ENCODE measurements around the gene ST6GALNAC5.

GRCh38 chr1:76868916-76869315 is 1.6 kb downstream of the ST6GALNAC5 start:
- TF ChIP-seq EP300 (IDR thresholded peaks at IDR 0.05; ENCODE audit: borderline replicate concordance in 1 of 2, control insufficient read depth in 1 of 2, low read depth in 2 of 2, low read length in 2 of 2): no peak
- TF ChIP-seq RBBP5 (conservative IDR thresholded peaks at IDR 0.05): no peak
- TF ChIP-seq ASH2L (IDR thresholded peaks at IDR 0.05; ENCODE audit: borderline replicate concordance, low read depth): no peak
- TF ChIP-seq, protein P1, sequence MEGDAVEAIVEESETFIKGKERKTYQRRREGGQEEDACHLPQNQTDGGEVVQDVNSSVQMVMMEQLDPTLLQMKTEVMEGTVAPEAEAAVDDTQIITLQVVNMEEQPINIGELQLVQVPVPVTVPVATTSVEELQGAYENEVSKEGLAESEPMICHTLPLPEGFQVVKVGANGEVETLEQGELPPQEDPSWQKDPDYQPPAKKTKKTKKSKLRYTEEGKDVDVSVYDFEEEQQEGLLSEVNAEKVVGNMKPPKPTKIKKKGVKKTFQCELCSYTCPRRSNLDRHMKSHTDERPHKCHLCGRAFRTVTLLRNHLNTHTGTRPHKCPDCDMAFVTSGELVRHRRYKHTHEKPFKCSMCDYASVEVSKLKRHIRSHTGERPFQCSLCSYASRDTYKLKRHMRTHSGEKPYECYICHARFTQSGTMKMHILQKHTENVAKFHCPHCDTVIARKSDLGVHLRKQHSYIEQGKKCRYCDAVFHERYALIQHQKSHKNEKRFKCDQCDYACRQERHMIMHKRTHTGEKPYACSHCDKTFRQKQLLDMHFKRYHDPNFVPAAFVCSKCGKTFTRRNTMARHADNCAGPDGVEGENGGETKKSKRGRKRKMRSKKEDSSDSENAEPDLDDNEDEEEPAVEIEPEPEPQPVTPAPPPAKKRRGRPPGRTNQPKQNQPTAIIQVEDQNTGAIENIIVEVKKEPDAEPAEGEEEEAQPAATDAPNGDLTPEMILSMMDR (IDR thresholded peaks at IDR 0.05 in 2 of 3, conservative IDR thresholded peaks at IDR 0.05 in 1 of 3; ENCODE audit: control insufficient read depth in 2 of 3, extremely low read depth in 1 of 3, insufficient read depth in 1 of 3, low read depth in 3 of 3, low read length in 3 of 3): no peak
- TF ChIP-seq, protein P2, sequence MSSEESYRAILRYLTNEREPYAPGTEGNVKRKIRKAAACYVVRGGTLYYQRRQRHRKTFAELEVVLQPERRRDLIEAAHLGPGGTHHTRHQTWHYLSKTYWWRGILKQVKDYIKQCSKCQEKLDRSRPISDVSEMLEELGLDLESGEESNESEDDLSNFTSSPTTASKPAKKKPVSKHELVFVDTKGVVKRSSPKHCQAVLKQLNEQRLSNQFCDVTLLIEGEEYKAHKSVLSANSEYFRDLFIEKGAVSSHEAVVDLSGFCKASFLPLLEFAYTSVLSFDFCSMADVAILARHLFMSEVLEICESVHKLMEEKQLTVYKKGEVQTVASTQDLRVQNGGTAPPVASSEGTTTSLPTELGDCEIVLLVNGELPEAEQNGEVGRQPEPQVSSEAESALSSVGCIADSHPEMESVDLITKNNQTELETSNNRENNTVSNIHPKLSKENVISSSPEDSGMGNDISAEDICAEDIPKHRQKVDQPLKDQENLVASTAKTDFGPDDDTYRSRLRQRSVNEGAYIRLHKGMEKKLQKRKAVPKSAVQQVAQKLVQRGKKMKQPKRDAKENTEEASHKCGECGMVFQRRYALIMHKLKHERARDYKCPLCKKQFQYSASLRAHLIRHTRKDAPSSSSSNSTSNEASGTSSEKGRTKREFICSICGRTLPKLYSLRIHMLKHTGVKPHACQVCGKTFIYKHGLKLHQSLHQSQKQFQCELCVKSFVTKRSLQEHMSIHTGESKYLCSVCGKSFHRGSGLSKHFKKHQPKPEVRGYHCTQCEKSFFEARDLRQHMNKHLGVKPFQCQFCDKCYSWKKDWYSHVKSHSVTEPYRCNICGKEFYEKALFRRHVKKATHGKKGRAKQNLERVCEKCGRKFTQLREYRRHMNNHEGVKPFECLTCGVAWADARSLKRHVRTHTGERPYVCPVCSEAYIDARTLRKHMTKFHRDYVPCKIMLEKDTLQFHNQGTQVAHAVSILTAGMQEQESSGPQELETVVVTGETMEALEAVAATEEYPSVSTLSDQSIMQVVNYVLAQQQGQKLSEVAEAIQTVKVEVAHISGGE (CRISPR knock-in tag; IDR thresholded peaks at IDR 0.05): no peak
- no peak for TF ChIP-seq POLR2AphosphoS5 (IDR thresholded peaks at IDR 0.05; ENCODE audit: low read length)
- TF ChIP-seq SIN3A (IDR thresholded peaks at IDR 0.05; ENCODE audit: low read depth, low read length): no peak
- no peak for TF ChIP-seq SP1 (IDR thresholded peaks at IDR 0.05; ENCODE audit: low read depth, low read length)
- TF ChIP-seq, protein P3, sequence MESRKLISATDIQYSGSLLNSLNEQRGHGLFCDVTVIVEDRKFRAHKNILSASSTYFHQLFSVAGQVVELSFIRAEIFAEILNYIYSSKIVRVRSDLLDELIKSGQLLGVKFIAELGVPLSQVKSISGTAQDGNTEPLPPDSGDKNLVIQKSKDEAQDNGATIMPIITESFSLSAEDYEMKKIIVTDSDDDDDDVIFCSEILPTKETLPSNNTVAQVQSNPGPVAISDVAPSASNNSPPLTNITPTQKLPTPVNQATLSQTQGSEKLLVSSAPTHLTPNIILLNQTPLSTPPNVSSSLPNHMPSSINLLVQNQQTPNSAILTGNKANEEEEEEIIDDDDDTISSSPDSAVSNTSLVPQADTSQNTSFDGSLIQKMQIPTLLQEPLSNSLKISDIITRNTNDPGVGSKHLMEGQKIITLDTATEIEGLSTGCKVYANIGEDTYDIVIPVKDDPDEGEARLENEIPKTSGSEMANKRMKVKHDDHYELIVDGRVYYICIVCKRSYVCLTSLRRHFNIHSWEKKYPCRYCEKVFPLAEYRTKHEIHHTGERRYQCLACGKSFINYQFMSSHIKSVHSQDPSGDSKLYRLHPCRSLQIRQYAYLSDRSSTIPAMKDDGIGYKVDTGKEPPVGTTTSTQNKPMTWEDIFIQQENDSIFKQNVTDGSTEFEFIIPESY (IDR thresholded peaks at IDR 0.05): no peak
- no peak for TF ChIP-seq POLR2A (IDR thresholded peaks at IDR 0.05; ENCODE audit: low read depth, low read length)
- TF ChIP-seq KDM1A (IDR thresholded peaks at IDR 0.05; ENCODE audit: borderline replicate concordance): no peak
- TF ChIP-seq, protein P4, sequence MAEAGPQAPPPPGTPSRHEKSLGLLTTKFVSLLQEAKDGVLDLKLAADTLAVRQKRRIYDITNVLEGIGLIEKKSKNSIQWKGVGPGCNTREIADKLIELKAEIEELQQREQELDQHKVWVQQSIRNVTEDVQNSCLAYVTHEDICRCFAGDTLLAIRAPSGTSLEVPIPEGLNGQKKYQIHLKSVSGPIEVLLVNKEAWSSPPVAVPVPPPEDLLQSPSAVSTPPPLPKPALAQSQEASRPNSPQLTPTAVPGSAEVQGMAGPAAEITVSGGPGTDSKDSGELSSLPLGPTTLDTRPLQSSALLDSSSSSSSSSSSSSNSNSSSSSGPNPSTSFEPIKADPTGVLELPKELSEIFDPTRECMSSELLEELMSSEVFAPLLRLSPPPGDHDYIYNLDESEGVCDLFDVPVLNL (IDR thresholded peaks at IDR 0.05; ENCODE audit: low read depth, low read length): no peak
- TF ChIP-seq RFX5 (IDR thresholded peaks at IDR 0.05; ENCODE audit: low read depth, low read length): no peak
- no peak for TF ChIP-seq CHD1 (IDR thresholded peaks at IDR 0.05; ENCODE audit: low read depth, low read length)
